GM19468 (cell line): ENCODE measurements around the gene SHD.
"Not testable (repeated sequence)": the region's sequence is repeated elsewhere in the genome, so short reads cannot be mapped to it uniquely, and the experiment has no call there.

Source experiments
- ATAC-seq: cut with Tn5 transposase; IDR thresholded peaks from one replicate; pipeline ENCODE4 v1.9.1; 2021; ENCODE audit warnings: mild to moderate bottlenecking, moderate library complexity, moderate number of reproducible peaks; ENCODE audit not compliant: unreplicated experiment; ENCODE audit errors: extremely low read depth

The SHD gene

DNA sequence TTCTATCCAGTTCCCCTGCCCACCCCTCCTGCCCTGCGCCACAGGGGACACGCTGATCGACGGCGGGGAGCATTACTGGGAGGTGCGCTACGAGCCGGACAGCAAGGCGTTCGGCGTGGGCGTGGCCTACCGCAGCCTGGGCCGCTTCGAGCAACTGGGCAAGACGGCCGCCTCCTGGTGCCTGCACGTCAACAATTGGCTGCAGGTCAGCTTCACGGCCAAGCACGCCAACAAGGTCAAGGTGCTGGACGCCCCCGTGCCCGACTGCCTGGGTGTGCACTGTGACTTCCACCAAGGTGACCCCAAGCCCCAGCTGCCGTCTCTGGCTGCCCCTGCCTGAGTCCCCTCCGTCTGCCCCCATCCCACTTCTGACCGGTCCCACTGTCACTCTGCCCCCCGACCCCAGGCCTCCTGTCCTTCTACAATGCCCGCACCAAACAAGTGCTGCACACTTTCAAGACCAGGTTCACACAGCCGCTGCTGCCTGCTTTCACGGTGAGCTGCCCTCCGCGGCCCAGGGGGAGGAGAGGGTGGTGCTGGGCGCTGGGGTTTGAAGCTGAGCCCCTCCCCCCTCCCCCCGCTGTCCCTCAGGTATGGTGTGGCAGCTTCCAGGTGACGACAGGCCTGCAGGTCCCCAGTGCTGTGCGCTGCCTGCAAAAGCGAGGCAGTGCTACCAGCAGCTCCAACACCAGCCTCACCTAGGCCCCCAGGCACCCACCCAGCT lies 44.0 kb downstream of the SHD start:
- no peak for ATAC-seq

DNA sequence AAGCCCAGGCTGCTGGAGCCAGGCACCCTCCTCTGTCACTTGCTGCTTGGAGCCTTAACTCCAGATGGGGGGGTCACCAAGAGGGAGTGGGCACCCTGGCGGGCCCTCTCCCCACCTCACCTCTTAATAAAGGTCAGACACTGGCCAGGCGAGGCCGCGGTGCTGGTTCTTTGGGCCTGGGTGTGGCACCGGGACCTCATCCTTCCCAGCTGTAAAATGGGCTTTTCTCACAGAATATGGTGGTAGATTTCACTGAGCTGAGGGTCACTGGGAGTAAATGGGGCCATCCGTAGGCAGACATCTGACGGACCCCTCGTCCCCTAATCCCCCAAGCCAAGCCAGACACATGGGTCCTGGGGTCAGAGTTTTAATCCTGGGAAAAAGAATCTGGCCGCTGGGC lies 44.6 kb downstream of the SHD start:
- ATAC-seq = no peak

DNA sequence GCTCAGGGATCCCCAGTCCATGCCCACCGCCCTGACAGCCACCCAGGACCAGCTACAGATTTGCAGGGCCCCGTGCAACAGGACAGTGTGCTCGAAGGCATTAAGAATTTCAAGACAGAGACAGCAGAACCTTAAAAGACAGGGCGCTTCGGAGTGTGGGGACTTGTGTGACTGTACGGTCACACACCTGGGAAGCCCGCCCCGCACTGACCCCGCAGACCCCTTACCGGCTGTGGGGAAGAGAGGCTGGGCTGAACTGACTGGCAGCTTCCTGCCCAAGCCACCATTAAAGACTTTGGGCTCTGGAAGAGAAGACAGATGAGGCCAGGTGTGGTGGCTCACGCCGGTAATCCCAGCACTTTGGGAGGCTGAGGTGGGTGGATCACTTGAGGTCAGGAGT lies 45.2 kb downstream of the SHD start:
- no peak for ATAC-seq

DNA sequence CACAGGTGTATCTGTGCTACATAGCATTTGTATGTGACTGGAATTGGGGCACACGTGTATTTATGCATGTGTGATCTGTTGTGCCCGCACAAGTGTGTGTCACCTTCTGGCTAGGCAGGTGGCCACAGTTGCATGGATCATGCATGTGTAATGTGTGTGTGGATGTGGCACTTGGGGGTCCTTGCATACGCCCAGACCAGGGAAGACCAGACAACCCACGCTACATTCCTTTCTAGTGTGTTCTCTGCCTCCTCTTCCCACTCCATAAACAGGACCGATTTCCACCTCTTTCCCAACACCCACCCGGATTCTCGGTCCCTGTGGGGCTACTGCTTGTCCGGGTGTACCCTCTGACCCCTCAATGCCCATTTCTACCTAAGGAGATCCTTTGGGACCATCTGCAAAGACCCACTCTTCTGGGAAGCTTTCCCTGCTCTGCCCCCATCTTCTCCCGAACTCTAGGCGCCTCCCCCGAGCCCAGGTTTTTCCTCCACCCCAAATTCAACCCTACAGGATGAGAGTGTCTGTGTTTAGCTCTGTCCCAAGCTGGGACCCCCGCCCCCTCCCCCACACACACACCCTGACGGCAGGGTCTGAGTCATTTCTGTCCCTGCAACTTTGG lies 47.3 kb downstream of the SHD start:
- ATAC-seq = no peak

DNA sequence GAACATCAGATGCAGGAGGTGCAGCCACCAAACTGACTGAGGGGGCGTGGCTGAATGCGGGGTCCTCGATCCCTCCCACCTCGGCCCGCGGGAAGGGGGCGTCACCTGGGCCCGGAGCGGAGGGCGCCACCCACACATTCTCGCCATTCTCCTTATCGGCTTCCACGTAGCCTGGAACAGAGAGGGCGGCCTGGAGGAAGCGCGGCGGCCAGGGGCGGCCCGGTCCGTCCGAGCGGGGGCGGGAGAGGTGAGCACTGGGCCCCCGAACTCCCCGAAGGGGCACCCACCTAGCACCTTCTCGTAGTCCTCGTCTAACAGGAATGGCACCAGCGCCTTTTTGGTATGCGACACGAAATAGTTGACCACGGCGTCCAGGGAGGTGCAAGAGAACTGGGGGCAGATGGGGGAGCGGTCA lies 47.8 kb downstream of the SHD start:
- no peak for ATAC-seq

DNA sequence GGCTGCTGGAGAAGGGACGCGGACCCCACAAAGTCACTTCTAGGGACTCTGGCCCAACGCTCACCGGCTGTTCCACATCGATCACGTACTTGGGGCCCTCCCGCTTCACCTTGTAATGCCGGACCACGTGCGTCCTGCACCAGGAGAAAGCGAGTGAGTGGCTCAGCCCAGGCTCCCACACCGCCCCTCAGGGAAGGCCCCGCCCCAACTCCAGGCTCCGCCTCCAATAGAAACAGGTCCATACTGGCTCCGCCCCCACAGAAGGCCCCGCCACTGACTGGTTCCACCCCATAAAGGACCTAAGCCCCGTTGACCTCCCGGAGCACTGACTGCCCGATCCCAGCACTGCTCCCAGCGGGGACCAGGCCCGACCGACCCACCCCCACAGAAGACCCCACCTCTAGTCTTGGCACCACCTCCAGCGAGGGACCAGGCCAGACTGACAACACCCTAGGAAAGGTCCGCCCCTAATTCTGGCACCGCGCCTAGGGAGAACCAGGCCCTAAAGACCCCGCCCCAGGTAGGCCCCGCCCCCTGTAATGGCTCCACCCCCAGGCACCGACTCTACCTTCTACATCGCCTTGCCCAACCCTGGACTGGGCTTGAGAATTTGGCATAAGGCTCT lies 48.3 kb downstream of the SHD start:
- ATAC-seq = no peak

DNA sequence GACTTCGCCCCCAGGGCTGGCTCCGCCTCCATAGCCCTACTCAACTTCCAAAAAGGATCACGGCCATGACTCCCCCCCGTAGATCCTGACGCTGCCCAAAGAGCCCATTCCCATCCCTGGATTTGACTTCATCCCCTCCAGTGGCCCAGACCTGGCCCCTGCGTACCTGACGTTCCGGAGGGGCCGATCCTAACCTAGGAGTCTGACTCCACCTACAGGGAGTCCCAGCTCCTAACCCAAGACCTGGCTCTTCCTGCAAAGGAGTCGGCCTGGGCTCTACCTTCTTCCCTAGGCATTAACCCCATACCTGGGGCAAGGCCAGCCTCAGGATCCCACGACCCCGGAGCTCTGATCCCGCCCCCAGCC lies 48.8 kb downstream of the SHD start:
- ATAC-seq = no peak

DNA sequence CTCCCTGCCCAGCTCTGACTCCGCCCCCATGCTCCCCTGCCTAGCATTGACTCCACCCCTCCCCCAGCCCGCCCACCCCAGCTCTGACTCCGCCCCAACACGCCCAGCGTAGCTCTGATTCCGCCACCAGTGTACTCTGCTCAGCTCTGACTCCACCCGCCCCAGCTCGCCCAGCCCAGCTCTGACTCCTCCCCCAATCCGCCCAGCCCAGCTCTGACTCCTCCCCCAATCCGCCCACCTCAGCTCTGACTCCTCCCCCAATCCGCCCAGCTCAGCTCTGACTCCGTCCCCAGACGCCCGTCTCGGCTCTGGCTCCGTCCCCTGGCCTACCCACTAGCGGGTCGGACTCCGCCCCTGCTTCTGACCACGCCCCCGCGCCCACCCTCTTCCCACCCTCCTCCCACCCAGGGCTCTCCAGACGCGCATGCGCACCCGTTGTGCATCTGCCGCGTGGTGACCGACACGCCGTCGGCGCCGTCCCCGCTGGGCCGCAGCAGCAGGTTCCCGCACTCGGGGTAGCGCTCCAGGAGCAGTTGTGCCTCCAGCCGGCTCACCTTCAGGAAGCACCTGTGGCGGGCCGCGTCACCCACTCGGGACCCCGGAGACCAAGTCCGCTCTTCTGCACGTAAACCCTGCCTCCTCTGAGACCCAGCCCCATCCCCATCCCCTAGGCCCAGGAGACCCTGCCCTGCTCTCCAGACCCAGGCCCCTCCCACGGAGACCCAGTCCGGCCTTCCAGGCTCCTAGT lies 49.4 kb downstream of the SHD start:
- ATAC-seq = peak; percentile 35

DNA sequence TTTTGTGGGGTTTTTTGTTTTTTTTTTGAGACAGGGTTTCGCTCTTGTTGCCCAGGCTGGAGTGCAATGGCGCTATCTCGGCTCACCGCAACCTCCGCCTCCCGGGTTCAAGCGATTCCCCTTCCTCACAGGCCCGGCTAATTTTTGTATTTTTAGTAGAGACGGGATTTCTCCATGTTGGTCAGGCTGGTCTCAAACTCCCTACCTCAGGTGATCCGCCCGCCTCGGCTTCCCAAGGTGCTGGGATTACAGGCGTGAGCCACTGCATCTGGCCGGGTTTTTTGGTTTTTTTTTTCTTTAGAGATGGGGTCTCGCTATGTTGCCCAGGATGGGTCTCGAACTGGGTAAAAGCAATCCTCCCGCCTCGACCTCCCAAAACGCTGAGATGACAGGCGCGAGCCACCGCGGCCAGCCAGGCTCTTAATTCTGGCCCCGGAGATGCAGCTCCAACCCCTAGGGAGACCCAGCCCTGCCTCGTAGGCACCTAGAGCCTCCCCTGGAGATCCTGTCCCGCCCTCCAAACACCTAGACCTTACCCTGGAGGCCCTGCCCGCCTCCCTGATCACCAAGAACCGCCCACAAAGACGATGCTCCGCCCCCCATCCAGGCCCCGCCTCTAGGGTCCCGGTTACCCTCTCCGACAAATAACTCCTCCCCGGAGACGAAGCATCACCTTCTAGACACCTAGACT lies 50.1 kb downstream of the SHD start:
- not testable (repeated sequence) for ATAC-seq

DNA sequence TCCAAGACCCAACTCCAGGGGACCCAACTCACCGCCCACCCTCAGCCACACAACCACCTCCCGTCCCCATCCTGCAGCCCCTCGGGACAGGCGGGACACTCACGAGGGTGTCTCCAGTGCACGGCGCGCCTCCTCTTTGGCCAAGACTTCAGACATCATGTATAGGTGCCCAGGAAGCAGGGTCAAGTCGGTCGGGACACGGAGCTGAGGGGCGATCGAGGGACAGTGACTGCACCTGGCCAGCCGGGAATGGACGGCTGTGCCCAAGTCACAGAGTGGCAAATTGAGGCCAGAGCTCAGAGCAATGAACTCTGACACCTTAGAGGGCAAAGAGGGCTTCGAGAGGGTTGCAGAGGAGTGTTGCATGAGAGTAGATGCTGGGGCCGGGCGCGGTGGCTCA lies 50.8 kb downstream of the SHD start:
- ATAC-seq = no peak

DNA sequence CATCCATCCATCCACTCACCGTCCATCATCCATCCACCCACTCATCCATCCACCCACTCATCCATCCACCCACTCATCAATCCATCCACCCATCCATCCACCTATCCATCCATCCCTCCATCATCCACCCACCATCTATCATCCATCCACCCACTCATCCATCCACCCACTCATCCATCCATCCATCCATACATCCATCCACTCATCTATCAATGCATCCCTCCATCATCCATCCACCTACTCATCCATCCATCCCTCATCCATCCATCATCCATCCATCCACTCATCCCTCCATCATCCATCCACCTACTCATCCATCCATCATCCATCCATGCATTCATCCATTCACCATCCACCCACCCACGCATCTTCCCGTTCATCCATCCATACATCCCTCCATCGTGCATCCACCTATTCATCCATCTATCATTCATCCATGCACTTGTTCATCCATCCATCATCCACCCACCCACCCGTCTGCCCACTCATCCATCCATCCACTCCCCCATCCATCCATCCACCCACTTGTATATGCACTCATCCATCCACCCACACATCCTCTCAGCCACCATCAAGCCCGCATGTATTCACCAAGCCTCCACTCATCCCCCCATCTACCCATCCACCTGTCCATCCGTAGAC lies 56.0 kb downstream of the SHD start:
- no peak for ATAC-seq

DNA sequence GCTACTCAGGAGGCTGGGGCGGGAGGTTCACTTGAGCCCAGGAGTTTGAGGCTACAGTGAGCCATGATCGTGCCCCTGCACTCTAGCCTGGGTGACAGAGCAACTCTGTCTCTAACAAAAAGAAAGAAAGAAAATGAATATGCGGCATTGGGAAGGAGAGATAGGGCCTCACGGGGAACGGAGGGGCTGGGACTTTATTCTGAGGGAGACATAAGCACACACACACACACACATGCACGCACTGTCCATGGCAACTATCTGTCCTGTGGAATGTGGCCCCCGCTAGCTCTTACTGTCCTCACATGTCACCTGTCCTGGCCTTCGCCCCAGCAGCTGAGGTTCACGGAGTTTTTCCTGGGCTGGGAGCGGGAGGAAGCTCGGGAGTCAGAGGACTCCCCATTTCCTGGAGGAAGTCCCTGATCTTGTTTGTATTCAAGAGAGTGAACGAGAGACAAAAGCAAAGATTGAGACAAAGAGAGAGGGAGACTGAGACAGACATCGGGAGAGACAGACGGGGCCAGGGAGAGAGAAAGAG lies 58.9 kb downstream of the SHD start:
- ATAC-seq = no peak

DNA sequence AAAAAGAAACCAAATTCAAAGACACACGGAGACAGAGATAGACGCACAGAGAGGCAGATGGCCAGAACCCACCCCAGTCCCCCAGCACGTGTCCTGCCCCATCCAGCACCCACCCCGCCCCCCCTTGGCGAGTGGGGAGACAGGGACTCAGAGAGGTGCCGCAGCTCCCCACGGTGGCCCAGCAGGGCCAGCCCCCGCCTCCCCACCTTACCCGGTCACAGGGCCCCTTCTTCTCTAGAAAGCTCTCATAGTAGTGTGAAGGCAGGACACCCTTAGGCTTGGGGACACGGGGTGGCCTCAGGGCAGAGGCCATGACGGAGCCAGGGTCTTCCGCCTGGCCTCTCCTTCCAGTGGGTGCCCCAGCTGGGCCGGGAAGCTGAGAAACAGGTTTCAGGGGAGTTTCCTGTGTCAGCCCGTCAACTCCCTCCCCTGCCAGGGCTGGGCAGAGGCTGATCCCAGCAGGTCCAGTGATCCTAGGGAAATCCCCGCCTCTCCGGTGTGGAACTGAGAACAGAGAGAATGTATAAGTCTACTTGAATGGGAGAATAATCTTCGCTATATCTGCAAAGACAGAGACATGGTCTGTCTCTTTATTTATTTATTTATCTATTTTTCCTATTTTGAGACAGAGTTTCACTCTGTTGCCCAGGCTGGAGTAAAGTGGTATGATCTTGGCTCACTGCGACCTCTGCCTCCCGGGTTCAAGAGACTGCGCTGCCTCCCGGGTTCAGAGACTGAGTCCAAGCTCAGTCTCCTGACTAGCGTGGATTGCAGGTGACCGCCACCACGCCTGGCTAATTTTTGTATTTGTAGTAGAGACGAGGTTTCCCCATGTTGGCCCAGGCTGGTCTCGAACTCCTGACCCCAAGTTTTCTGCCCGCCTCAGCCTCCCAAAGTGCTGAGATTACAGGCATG lies 59.6 kb downstream of the SHD start, which contains the start of gene STAP2:
TSS of gene STAP2 (minus strand) at position 387 of the 915 bp plus-strand sequence. CDS start at position 313, 74 bp downstream.
- ATAC-seq = no peak
